Measurements from ENCODE around the gene ALDH3B1.

Gene ALDH3B1

DNA sequence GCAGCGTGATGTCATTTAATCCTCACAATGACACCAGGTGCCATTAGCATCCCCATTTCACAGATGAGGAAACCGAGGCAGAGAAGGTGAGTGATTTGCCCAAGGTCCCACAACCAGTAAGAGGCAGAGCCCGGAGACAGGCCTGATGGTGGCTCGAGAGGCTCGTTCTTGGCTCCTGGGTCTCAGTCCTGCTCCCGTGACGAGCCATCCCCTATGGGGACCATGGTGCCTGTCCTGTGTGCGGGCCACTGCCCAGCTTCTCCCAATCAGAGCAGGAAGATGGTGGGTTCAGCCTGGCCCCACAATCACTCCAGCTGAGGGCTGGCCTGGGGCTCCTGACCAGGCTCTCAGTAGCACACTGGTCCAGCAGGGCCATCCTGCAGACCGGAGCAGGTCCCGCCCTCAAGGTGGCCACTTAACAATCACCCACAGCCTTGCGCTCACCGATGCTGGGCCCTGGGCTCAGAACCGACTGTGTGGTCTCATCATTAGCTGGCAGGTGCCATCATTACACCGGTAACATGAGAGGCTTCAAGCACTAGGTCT, 3.6 kb downstream of the ALDH3B1 start:
- no peak for DNase-seq (ENCODE audit: low read depth)

DNA sequence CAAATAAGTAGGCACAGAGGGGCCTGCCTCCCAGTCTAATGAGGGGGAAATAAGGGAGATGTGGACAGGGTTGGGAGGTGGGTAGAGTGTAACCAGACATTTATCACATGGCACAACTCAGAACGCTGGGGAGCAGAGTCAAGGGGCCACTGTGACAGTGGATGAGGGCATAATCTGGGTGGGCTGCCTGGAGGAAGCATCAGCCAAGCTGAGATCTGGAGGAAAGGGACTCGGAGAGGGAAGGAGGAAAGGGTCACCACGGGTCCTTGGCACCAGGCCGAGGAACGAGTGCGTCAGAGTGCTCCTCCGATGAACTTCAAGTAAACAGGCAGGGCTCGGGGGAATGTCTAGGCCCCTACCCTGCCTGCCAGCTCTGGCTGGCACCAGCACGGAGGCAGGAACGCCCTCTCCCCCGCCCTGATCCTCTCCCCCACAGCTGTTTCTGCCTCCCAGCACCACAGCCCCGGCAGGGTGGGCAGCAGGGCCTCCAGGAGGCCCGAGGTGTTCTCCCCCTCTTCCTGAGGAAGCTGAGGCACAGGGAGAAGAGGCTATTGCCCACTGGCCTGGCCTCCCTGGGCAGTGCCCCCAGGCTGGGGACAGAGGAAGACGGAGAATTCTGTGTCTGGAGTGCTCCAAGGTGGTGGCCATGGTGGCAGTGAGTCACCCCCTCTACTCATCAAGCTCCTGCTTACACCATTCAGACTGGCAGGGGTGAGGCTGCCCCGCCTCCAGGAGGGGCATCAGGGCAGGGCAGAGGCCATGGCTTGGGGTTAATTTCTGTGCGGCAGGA, 4.2 kb downstream of the ALDH3B1 start:
- DNase-seq (ENCODE audit: low read depth), result no peak

- DNase-seq (ENCODE audit: low read depth), result no peak
These were observed 4.9 kb downstream of the ALDH3B1 start for GRCh38 chr11:68014947-68015447.

GRCh38 chr11:68015467-68015866, 5.3 kb downstream of the ALDH3B1 start:
- no peak for DNase-seq (ENCODE audit: low read depth)

DNA sequence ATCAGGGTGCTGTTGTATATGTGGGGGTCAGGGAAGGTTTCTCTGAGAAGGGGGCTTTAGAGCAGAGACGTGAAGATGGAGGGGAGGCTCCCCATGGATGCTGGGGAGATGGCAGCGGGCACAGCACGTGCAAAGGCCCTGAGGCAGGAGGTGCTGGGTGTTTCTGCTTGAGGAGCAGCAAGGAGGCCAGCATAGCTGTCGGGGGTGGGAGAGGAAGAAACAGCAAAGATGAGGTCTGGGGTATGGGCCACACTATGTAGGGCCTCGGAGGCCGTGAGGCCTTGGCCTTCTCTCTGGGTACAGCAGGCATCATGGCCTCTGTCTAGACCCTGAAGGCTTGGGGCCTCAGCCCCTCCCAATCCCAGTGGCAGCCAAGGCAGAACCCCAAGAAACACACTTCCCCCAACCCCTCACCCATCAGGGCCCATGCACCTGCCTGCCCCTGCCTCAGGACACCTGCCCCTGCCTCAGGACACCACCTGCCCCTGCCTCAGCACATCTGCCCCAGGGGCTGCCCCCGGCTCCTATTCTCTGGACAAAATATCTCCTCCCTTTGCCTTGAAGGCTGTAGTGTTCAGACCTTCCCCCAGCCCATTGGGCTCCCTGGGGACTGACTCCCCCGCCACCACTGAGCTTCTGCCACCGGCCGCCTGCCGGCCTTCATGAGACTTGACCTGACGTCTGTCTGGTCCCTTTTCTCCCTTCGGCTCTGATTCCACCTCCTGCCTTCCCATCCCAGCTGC, 6.2 kb downstream of the ALDH3B1 start:
- no peak for DNase-seq (ENCODE audit: low read depth)

DNA sequence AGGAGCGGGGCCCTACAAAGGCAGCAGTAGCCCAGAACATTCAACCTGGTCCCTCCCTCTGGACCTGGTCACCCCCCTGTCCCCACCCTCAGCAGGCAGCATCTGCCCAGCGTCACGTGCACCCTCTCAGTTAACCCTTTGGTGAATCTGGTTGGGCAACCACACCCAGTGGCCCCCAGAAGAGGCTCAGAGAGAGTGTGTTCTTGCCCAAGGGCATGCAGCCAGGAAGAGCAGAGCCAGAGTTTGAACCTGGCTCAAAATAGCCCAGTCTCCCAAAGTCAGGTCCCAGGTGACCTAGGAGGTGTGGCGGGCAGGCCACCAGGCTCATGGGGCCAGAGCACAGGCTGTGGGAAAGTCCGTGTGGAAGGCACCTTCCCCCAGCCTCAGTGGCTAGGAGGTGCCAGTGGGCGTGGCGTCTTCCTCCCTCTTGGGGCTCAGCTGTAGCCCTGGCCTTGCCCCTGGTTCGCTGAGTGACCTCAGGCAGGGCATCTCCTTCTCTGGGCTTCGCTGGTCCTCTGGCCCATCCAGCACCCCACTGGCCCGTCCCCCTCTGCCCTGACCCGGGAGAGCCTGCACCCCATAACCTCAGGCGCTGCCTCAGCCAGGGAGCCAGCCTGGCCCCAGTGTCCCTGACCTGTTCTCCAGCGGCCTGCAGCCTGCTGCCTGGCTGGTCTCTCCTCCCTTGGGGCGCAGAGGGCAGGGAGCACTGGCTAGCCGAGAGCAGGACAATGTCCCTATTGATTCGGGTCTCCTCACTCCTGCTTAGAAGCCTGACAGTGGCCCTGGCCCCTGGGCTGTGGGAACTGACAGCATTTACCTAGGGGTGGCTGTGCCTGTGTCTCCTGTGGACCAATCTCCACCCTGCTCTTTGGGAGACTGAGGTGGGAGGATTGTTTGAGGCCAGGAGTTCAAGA, 7.0 kb downstream of the ALDH3B1 start:
- DNase-seq (ENCODE audit: low read depth), result no peak

GRCh38 chr11:68017980-68018729, 8.0 kb downstream of the ALDH3B1 start:
- DNase-seq (ENCODE audit: low read depth), result no peak

GRCh38 chr11:68018730-68019190, 8.6 kb downstream of the ALDH3B1 start:
- DNase-seq (ENCODE audit: low read depth), result no peak

- DNase-seq (ENCODE audit: low read depth), result no peak
These were observed 9.4 kb downstream of the ALDH3B1 start for GRCh38 chr11:68019486-68019885.

DNA sequence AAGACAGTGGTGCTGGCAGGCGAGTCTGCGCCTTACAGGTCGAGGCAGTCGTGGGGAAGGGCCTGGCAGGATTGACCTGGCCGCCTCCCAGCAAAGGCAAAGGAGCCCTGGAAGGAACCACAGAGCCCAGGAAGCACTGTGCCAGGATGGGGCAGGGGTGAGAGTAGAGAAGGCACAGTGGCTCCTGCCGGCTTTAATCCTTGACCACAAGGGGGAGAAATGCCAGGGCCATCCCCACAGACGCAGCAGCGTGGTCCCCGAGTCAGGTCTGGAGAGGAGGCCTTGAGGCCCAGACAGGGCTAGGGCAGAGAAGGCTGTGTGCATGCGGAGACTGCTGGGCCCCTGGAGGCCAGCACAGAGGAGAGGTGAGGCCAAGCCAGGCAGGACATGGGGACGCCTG, 10.4 kb downstream of the ALDH3B1 start:
- no peak for DNase-seq (ENCODE audit: low read depth)

GRCh38 chr11:68021167-68021787, 11.2 kb downstream of the ALDH3B1 start:
- no peak for DNase-seq (ENCODE audit: low read depth)

- no peak for DNase-seq (ENCODE audit: low read depth)
These were observed 12.4 kb downstream of the ALDH3B1 start for GRCh38 chr11:68022531-68022930.

GRCh38 chr11:68024508-68024907, 14.4 kb downstream of the ALDH3B1 start:
- no peak for DNase-seq (ENCODE audit: low read depth)

DNA sequence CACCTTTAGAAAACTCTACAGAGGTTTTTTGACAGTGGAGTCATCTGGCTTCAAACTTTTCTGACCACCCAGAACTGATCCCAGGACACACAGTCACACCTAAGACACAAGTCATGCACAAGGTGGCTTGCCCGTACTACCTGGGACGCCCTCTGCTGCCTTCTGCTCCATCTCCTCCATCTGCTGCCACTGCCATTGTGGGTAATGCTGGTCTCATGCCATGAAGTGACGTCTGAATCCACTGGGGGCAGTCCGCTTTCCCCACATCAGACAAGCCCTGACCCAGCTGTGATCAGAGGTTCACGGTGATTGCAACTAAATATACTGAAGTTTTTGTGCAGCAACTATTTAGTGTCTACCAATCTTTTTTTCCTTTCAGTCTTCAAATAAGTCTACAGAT, 14.9 kb downstream of the ALDH3B1 start:
- no peak for DNase-seq (ENCODE audit: low read depth)

DNA sequence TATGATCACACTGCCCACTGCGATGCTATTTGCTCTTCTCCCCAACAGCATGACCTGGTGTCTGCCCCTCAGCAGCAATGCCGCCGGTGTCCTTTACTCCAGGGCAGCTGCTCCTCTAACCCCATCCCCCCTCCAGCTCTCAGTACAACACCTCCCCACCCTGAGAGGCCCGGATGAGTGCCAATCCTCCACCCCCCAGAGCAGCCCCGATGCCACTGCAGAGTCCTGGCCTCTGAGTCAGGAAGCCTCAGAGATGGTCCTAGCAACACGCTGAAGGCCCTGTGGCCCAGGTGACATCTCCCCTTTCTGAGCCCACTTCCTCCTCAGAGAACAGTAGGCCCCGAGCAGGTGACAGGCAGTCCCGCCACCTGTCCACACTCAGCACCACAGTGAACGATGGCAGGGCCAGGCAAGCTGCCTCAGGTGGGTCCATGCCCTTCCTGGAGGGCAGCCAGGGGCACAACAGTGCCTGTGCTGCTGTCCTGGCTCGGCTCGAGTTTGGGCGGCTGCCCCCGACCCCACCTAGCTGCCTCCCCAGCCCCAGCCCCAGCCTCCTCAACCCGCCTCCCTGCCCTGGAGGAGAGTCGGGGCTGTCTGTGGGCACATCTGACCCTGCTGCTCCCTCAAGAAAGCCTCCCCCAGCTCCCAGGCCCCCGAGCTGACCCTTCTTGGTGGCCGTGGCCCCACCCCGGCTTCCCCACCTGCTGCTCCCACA, 16.4 kb downstream of the ALDH3B1 start:
- DNase-seq (ENCODE audit: low read depth), result no peak

DNA sequence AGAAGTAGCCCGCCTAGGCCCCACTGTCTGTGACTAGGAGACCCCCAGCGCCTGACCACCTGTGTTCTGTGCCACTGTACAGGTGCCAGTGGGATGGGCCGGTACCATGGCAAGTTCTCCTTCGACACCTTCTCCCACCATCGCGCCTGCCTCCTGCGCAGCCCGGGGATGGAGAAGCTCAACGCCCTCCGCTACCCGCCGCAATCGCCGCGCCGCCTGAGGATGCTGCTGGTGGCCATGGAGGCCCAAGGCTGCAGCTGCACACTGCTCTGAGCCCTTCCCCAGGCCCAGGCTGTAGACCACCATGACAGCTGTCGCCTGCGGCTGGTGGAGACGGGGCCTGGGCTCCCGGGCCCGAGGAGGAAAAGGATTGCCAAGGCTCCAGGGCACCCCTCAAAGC, 17.5 kb downstream of the ALDH3B1 start:
- no peak for DNase-seq (ENCODE audit: low read depth)

DNA sequence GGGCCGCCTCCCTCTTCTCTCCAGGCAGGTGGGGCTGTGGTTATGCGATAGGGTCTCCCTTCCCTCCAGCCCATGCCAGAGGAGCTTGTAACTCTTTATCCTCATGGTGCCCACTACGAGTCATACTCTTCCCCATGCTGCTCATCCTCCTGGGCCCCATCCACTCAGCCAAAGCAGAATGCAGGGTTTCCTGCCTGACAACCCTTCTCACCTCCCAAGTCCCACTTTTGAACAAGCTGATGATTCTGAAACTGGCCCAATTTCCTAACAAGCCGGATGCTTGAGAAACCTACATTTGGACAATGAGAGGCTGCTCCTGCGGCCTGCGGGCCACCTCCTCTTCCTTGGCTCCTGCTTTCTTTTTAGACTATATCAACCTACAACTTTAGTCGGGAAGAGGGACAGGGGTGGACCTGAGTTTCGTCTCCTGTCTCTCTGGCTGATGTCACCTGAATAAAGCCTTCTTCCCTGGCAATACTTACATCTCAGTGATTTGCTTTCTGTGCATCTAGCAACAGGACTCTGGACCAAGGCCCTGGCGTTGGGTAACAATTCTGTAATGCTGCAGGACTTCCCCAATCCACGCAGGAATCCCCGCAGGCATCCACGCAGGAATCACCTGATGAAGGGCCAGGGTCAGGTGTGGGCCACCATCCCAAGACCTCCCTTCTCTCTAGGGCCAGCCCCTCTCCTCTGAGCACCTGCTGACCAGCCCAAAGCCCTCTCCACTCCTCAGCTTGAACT, 18.8 kb downstream of the ALDH3B1 start:
- DNase-seq (ENCODE audit: low read depth), result no peak

- peak; percentile 97 for DNase-seq (ENCODE audit: low read depth)
These were observed 20.4 kb downstream of the ALDH3B1 start, which contains the start of gene NDUFS8 for GRCh38 chr11:68030318-68031143. Gene NDUFS8, plus strand, starts transcription at chr11:68030681. Its CDS starts 1,471 bp downstream, at chr11:68032152.

All from activated gamma-delta T cell treated with anti-CD3 and anti-CD28 coated beads, Interleukin-2, amount 50 U/mL, for 16 hours (primary cell).